RWPE2 (cell line): ENCODE results near the gene CD247.

Experiments used
- ATAC-seq: fragments of 200-7000 bp; cut with Tn5 transposase; 3 replicates; pipeline ENCODE4 v1.9.1; 2021; ENCODE audit warnings: low read depth
- DNase-seq: peaks from one replicate; pipeline ENCODE4 v3.0.0-alpha.2; 2020; ENCODE audit warnings: low spot score
- H3K27ac ChIP-seq: fragments of 450-650 bp; 2 replicates; pipeline ENCODE4 v1.5.1; 2017; ENCODE audit warnings: mild to moderate bottlenecking; ENCODE audit not compliant: poor library complexity, severe bottlenecking
- H3K27me3 ChIP-seq: fragments of 250-450 bp; sonication (Bioruptor Pico); 2 replicates; pipeline ENCODE4 v1.5.1; 2021; ENCODE audit warnings: mild to moderate bottlenecking, moderate library complexity; ENCODE audit not compliant: insufficient read depth, poor library complexity, severe bottlenecking
- H3K36me3 ChIP-seq: fragments of 250-450 bp; sonication (Bioruptor Pico); 2 replicates; pipeline ENCODE4 v1.5.1; 2020; ENCODE audit warnings: low read depth, mild to moderate bottlenecking, moderate library complexity
- H3K4me1 ChIP-seq: fragments of 250-450 bp; sonication (Bioruptor Pico); 2 replicates; pipeline ENCODE4 v1.5.1; 2021; ENCODE audit warnings: mild to moderate bottlenecking, moderate library complexity; ENCODE audit not compliant: insufficient read depth, poor library complexity, severe bottlenecking
- H3K4me3 ChIP-seq: fragments of 250-450 bp; sonication (Bioruptor Pico); 2 replicates; pipeline ENCODE4 v1.5.1; 2021; ENCODE audit warnings: mild to moderate bottlenecking, moderate library complexity; ENCODE audit not compliant: severe bottlenecking
- H3K9me3 ChIP-seq: fragments of 250-450 bp; sonication (Bioruptor Pico); 2 replicates; pipeline ENCODE4 v1.5.1; 2021; ENCODE audit warnings: mild to moderate bottlenecking, moderate library complexity; ENCODE audit not compliant: severe bottlenecking
- CTCF ChIP-seq: fragments of 450-650 bp; IDR thresholded peaks from one replicate; pipeline ENCODE4 v1.5.1; 2017; ENCODE audit warnings: mild to moderate bottlenecking, moderate library complexity; ENCODE audit not compliant: poor library complexity, severe bottlenecking

The CD247 gene

DNA sequence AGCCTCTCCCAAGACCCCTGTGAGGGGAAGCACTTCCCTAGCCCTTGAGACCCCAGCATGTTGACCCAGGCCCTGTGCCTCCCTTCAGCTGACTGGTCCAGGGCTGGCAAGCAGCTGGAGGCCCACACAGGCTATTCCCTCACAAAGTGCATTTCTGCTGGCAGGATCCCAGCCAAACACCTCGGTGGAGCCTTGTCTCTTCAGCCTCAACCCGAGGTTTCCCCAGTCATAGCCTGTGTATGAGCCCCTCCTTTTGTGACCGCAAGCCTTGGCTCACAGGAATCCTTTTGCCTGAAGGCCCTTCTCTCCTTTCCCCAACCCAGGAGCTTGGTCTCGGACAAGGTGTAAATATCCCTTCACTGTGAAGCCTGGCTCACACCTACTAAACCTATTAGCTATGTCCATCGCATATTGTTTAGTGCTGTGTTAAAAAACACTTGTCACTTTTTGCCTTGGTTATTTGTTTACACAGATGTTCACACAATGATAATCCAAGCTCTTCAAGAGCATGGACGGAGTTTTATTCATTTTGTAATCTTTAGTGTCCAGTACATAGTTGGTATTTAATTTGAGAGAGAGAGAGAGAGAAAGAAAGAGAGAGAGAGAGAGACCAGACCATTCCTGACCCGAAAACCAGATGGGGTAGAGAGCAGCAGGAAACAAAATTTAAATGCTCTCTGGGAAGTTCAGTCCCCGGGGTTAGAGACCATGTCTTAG lies 8.5 kb upstream of the CD247 start:
- no peak for TF ChIP-seq CTCF
- Histone ChIP-seq H3K27me3 (peaks cover 3% of the 10 kb centered on the region), H3K4me3 (no peak overlapping the region), H3K27ac (no peak overlapping the region), H3K4me1 (no peaks in the 10 kb centered on the region), H3K9me3 (no peaks in the 10 kb centered on the region), H3K36me3 (no peaks in the 10 kb centered on the region)
- DNase-seq: no peak
- ATAC-seq: no peak

GRCh38 chr1:167524651-167525050 lies 6.3 kb upstream of the CD247 start:
- H3K36me3 ChIP-seq: no peaks in the 10 kb centered on the region
- no peak overlapping the region for H3K4me3 ChIP-seq
- no peaks in the 10 kb centered on the region for H3K9me3 ChIP-seq
- no peaks in the 10 kb centered on the region for H3K4me1 ChIP-seq
- ATAC-seq (no peak), DNase-seq (no peak)
- no peak for TF ChIP-seq CTCF
- H3K27ac ChIP-seq: no peak overlapping the region
- H3K27me3 ChIP-seq: peaks cover 9% of the 10 kb centered on the region

DNA sequence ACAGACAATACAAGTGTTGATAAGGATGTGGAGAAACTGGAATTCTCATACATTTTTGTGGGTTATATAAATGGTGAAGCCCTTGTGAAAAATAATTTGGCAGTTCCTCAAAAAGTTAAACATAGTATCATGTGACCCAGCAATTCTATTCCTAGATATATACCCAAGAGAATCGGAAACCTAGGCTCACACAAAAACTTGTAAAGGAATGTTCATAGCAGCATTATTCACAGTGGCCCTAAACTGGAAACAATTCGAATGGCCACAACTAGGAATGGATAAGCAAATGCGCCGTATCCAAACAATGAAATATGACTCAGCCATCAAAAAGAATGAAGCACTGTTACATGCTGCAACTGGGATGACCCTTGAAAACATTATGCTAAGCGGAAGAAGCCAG lies 3.9 kb upstream of the CD247 start:
- DNase-seq: no peak
- no peaks in the 10 kb centered on the region for H3K9me3 ChIP-seq
- H3K27me3 ChIP-seq: peaks cover 9% of the 10 kb centered on the region
- no peak overlapping the region for H3K27ac ChIP-seq
- no peak for ATAC-seq
- no peaks in the 10 kb centered on the region for H3K4me1 ChIP-seq
- H3K36me3 ChIP-seq: no peaks in the 10 kb centered on the region
- no peak overlapping the region for H3K4me3 ChIP-seq
- no peak for TF ChIP-seq CTCF

- no peak for TF ChIP-seq CTCF
- Histone ChIP-seq H3K4me3 (no peak overlapping the region), H3K36me3 (no peaks in the 10 kb centered on the region), H3K27ac (no peak overlapping the region), H3K9me3 (no peaks in the 10 kb centered on the region), H3K4me1 (no peaks in the 10 kb centered on the region), H3K27me3 (peaks cover 9% of the 10 kb centered on the region)
- ATAC-seq: no peak
- no peak for DNase-seq
Observed at GRCh38 chr1:167520711-167521206, 2.4 kb upstream of the CD247 start.

- ATAC-seq (0 out of 3 replicates have a peak, but pooled peaks have one; percentile 14), DNase-seq (no peak)
- no peak overlapping the region for H3K4me3 ChIP-seq
- no peaks in the 10 kb centered on the region for H3K9me3 ChIP-seq
- no peak for TF ChIP-seq CTCF
- no peaks in the 10 kb centered on the region for H3K36me3 ChIP-seq
- H3K27ac ChIP-seq: no peak overlapping the region
- H3K27me3 ChIP-seq: peaks cover 7% of the 10 kb centered on the region
- H3K4me1 ChIP-seq: no peaks in the 10 kb centered on the region
Observed at GRCh38 chr1:167517535-167518330, 596 bp downstream of the CD247 start.
